Colonic mucosa (tissue), 4 donors: ENCODE data around the gene ELOA2. TPM values are rescaled to one million over a fixed set of nuclear protein-coding genes. Genes with fewer than 3 reads are reported as not detected.
"Not testable (repeated sequence)": the region's sequence is repeated elsewhere in the genome, so short reads cannot be mapped to it uniquely, and the experiment has no call there.

ENCODE experiments used
- DNase-seq: peaks from one replicate; pipeline ENCODE4 v3.0.0-alpha.2; 2020
- H3K27ac ChIP-seq: fragments of 200-600 bp; one replicate; pipeline ENCODE4 v1.8.0; 2021
- H3K27me3 ChIP-seq: fragments of 200-600 bp; one replicate; pipeline ENCODE4 v1.8.0; 2021
- H3K36me3 ChIP-seq: fragments of 200-600 bp; one replicate; pipeline ENCODE4 v1.8.0; 2021
- H3K4me1 ChIP-seq: fragments of 200-600 bp; one replicate; pipeline ENCODE4 v1.8.0; 2021; ENCODE audit warnings: mild to moderate bottlenecking
- H3K4me3 ChIP-seq: fragments of 200-600 bp; one replicate; pipeline ENCODE4 v1.8.0; 2021
- H3K9ac ChIP-seq, 2 donors: one replicate each; pipeline ENCODE4 v1.7.0; 2013; ENCODE audit warnings: control low read depth in 2 of 2, low read depth in 2 of 2, low read length in 2 of 2
- H3K9me3 ChIP-seq: fragments of 200-600 bp; one replicate; pipeline ENCODE4 v1.8.0; 2021
- intact Hi-C: fragments of 100-400 bp; cut with DNase I; formaldehyde crosslinking; loops from one replicate; pipeline ENCODE4 v1.14.1; 2022
- total RNA-seq, 2 donors: library from RNA; stranded (reverse); fragmentation: NEBNext Ultra II Directional in 1 of 2; extraction: Animal tissue kit (Norgen Biotek cat#: 25700) in 1 of 2; gene quantifications; one replicate each; pipeline ENCODE4 v1.2.1, GENCODE V29; 2021
- donor health status: healthy.
- donor health status: DM: no; HTN: no; CAD: no.
- donor health status: DM: no; HTN: no; CAD: no.

Gene ELOA2
- total RNA-seq, 2 donors from 2014 or later, result not detected

DNA sequence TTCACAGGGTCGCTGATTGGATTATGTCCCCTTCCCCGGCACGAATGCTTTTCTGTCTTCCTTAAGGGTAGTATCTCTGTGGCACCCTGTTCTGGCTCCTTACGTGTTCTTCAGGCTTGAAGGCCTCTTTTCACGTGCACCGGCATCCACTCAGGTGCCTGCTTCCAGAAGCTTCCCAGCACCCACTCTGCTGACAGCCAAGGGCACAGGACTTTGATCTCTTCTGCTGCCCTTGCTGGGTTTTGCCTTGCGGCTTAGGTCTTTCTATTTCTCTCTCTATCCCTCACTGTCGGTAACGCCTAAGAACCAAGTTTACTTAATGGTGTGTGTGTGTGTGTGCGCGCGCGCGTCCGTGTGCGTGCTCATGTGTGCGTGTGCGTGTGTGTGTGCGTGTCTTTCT is 14.7 kb downstream of the ELOA2 start:
- H3K27ac ChIP-seq, H3K9ac ChIP-seq, intact Hi-C loops, H3K4me3 ChIP-seq, H3K4me1 ChIP-seq, H3K9me3 ChIP-seq, DNase-seq, H3K27me3 ChIP-seq, H3K36me3 ChIP-seq: not testable (repeated sequence)

GRCh38 chr18:47019870-47020269 is 15.6 kb downstream of the ELOA2 start:
- H3K4me1 ChIP-seq, H3K27me3 ChIP-seq, DNase-seq, H3K9ac ChIP-seq, H3K9me3 ChIP-seq, intact Hi-C loops, H3K27ac ChIP-seq, H3K4me3 ChIP-seq, H3K36me3 ChIP-seq: not testable (repeated sequence)

Other genes with a start within 250 kb of the ELOA2 start
- 10 to 100 TPM; 29.0 to 42.0 TPM for gene PIAS2, start 118.1 kb downstream of the ELOA2 start, total RNA-seq
- gene KATNAL2, start 118.0 kb downstream of the ELOA2 start, total RNA-seq, result 1 to 10 TPM; 1.3 to 2.2 TPM
- gene HDHD2, start 114.9 kb upstream of the ELOA2 start, total RNA-seq, result 10 to 100 TPM; 24.5 to 33.4 TPM
- gene IER3IP1, start 140.7 kb upstream of the ELOA2 start, total RNA-seq, result 10 to 100 TPM; 10.5 to 14.5 TPM
- not detected for gene SKOR2, start 216.0 kb upstream of the ELOA2 start, total RNA-seq